GM23248 (cell line): ENCODE measurements around the gene PRR18.

ENCODE experiments used
- EZH2 ChIP-seq: fragments of 200-600 bp; sonication (generic); IDR thresholded peaks from 2 replicates; pipeline ENCODE4 v1.6.1; 2018; ENCODE audit warnings: antibody characterized with exemption, mild to moderate bottlenecking; ENCODE audit not compliant: insufficient read depth, poor library complexity, severe bottlenecking
- EZH2phosphoT487 ChIP-seq: fragments of 200-600 bp; sonication (generic); IDR thresholded peaks from 2 replicates; pipeline ENCODE4 v1.6.1; 2018; ENCODE audit warnings: antibody characterized with exemption, moderate library complexity, mild to moderate bottlenecking, low read depth; ENCODE audit not compliant: insufficient read depth

GRCh38 chr6:166348305-166348949, 40.2 kb upstream of the PRR18 start:
- TF ChIP-seq EZH2 = no peak
- TF ChIP-seq EZH2phosphoT487 = no peak
